Stimulated activated CD4-positive, alpha-beta T cell treated with anti-CD3 and anti-CD28 coated beads, TNF-alpha, amount 100 ng/mL, for 24 hours (primary cell): ENCODE measurements around the gene CDH1.

Experiments
- DNase-seq, 3 experiments: peaks; one replicate each; pipeline ENCODE4 v3.0.0-alpha.2; 2020; ENCODE audit warnings: low read depth in 3 of 3

CDH1 gene

GRCh38 chr16:68732042-68732680, 4.9 kb upstream of the CDH1 start:
- DNase-seq, result no peak

GRCh38 chr16:68732741-68733399, 4.2 kb upstream of the CDH1 start:
- DNase-seq, result no peak

GRCh38 chr16:68733570-68733969, 3.5 kb upstream of the CDH1 start:
- DNase-seq, result no peak

GRCh38 chr16:68734782-68735181, 2.3 kb upstream of the CDH1 start:
- no peak for DNase-seq

- no peak for DNase-seq
Measured at GRCh38 chr16:68736561-68736960, 531 bp upstream of the CDH1 start.

GRCh38 chr16:68737730-68738629, 888 bp downstream of the CDH1 start:
- DNase-seq, result no peak

GRCh38 chr16:68739964-68740627, 3.0 kb downstream of the CDH1 start:
- no peak for DNase-seq

- no peak for DNase-seq
Measured at GRCh38 chr16:68740628-68741346, 3.7 kb downstream of the CDH1 start.

GRCh38 chr16:68743664-68744063, 6.6 kb downstream of the CDH1 start:
- DNase-seq, result no peak

GRCh38 chr16:68744744-68745280, 7.7 kb downstream of the CDH1 start:
- no peak for DNase-seq

- DNase-seq, result no peak
Measured at GRCh38 chr16:68746951-68747350, 9.9 kb downstream of the CDH1 start.

- no peak for DNase-seq
Measured at GRCh38 chr16:68749432-68749831, 12.3 kb downstream of the CDH1 start.

- no peak for DNase-seq
Measured at GRCh38 chr16:68750193-68750695, 13.2 kb downstream of the CDH1 start.

- DNase-seq, result no peak
Measured at GRCh38 chr16:68751160-68751559, 14.1 kb downstream of the CDH1 start.

- peak in 1 of 3 experiments; percentile 50 for DNase-seq
Measured at GRCh38 chr16:68752602-68753001, 15.5 kb downstream of the CDH1 start.

GRCh38 chr16:68754084-68754792, 17.1 kb downstream of the CDH1 start:
- DNase-seq, result no peak

- peak; percentile 50 to 80 (median 71) for DNase-seq
Measured at GRCh38 chr16:68756239-68756915, 19.3 kb downstream of the CDH1 start.

GRCh38 chr16:68757625-68757935, 20.5 kb downstream of the CDH1 start:
- DNase-seq, result no peak

- DNase-seq, result no peak
Measured at GRCh38 chr16:68759062-68759461, 22.0 kb downstream of the CDH1 start.
